GM21529 (cell line): ENCODE data around the gene TMEM178A.
"Not testable (repeated sequence)": the region's sequence is repeated elsewhere in the genome, so short reads cannot be mapped to it uniquely, and the experiment has no call there.

Experiments used
- ATAC-seq: cut with Tn5 transposase; IDR thresholded peaks from one replicate; pipeline ENCODE4 v1.9.1; 2021; ENCODE audit not compliant: unreplicated experiment

The TMEM178A gene

GRCh38 chr2:39647104-39647765 is 18.5 kb upstream of the TMEM178A start:
- ATAC-seq: no peak

GRCh38 chr2:39648580-39648979 is 17.1 kb upstream of the TMEM178A start:
- ATAC-seq: no peak

GRCh38 chr2:39649511-39649910 is 16.2 kb upstream of the TMEM178A start:
- no peak for ATAC-seq

DNA sequence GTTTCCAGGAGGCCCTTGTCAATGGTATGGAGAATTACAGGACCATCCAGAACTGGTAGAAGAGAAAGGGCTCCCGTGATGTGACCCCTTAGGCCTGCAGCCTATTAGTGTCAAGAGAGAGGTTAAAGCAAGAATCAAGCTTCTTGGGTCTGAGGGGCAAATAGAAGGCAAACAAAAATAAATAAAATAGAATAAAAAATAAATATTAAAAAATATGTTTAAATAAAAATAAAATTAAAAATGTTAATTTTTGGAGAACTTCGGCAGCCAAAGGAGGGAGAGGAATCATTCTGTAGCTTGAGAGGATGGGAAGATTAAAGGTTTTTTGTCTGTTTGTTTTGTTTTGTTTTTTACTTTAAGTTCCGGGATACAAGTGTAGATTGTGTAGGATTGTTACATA is 15.2 kb upstream of the TMEM178A start:
- no peak for ATAC-seq

DNA sequence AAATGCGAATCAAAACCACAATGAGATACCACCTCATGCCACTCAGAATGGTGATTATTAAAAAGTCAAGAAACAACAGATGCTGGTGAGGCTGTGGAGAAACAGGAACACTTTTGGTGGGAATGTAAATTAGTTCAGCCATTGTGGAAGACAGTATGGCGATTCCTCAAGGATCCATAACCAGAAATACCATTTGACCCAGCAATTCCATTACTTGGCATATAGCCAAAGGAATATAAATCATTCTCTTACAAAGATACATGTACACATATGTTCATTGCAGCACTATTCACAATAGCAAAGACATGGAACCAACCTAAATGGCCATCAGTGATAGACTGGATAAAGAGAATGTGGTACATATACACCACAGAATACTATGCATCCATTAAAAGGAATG is 9.5 kb upstream of the TMEM178A start:
- ATAC-seq: not testable (repeated sequence)

- no peak for ATAC-seq
Observed at GRCh38 chr2:39657287-39657937, 8.3 kb upstream of the TMEM178A start.

DNA sequence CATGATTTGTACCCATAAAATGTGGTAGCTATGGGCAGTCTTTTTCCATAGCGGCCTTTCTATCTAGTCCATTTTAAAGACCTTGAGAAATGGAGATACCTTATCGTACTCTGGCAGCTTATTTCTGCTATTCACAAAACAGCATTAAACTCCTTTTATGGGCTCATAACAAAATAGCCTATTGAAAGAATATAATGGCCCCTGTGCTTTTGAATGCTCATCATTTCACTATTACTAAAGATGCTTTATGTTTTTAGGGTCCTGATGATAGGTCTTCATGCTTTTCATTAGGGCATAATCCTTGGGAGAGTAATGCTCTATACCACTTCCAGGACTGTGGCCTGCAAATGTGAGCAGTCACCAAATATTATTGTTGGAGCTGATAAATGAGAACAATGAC is 7.3 kb upstream of the TMEM178A start:
- no peak for ATAC-seq

DNA sequence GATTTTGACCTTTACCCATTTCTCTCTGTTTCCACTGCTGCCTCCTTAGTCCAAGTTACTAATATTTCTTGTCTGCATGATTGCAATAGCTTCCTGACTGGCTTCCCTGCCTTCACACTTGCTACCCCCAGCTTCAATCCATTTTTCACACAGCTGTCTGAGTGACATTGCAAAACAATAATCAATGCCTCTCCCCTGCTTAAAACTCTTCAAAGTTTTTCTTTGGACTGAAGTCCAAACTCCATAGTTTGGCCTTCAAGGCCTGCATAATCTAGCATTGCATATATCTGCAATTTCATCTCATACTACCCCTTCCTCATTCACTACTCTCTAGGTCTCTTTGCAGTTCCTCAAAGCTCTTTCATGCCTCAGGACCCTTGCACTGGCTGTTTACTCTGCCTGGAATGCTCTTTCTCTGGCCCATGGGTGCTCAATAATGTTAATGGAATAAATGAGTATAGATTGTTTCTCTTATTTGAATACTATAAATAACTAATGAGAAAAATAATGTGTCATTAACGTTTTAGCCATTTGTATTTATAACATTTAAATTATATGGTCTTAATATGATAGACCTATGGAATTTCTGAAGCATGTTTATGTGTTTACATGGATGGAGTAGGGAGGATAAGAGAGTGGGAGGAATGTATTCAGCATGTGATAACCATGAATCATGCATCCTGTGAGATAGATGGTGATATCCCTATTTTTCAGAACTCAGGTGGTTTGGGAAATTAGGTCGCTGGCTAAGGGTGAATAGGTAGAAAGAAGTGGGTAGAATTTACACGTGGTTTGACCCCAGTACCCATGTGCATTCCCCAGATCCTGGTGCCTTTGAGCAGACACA is 5.7 kb upstream of the TMEM178A start:
- no peak for ATAC-seq

GRCh38 chr2:39660612-39661236 is 5.0 kb upstream of the TMEM178A start:
- no peak for ATAC-seq

DNA sequence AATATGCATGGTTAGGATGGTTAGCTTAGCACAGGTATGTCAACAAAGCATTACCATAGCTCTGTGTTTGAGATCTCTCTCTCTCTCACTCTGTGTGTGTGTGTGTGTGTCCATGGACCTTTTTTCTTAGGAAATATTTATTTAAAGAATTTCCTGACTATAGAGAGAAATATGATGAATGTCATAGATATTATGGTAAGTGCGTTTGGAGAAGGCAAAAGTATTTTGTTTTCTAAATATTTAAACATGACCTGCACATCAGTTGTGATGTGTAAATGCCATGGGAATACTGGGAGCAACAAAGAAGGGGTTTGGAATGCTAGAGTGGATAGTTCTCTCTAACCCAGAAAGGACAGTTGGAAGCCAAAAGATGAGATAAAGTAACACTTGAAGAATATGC is 3.9 kb upstream of the TMEM178A start:
- no peak for ATAC-seq

- no peak for ATAC-seq
Observed at GRCh38 chr2:39663187-39663930, 2.4 kb upstream of the TMEM178A start.

DNA sequence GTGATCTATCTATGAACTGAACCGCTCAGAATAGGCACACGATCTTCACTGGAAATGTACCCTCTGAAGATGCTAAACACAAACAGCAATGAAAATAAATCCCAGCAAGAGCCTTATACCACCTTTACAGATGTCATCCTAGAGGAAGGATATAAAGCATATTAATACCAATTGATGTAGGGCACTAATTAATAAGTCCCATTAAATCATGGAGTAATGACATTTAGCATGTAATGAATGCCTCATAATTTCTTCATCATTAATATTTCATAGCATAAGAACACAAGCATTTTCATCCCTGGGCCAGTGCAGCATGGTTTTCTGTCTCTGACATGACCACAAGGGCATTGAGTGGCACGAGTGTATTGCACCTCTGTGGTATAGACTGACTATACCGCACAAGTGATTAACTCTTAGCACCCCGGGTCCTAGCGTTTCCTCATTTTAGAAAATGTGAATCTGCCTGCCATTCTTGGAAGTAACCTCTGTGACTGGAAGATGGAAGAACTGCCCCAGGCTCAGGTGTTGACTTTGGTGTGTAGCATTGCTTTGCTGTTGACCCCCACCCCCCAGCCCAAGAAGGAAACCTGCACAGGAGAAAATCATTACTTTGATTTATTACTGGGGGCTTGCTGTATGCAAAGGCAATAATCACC is 1.4 kb upstream of the TMEM178A start:
- ATAC-seq: no peak

GRCh38 chr2:39664888-39665591 is 677 bp upstream of the TMEM178A start:
- ATAC-seq: no peak

DNA sequence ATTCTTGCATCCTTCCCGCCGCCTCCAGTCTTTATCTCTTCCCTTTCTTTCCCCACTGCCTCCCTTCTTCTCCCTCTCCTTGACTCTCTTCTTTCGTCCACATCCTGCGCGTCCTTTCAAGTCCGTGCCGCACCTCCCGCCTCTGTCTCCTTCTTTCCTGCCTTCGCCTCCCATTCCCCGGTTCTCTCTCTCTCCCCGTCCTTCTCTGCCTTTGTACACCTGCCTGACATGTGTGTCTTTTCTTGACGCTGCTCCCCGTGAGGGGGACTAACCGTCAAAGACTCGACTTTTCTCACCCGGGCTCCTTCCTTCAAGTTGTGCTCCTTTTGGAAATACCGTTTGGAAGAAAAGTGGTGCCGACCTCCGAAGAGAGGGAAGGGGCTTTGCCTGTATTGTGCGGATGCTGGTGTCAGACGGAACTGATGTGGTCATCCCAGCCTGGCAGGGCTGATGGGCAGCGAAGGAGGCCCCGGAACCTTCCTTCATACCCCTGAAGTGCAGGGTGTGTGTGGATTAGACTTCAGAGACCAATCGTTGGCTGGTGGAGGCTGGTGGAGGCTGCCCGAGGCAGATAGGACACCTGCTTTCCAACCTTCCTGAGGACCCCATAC is 879 bp downstream of the TMEM178A start:
- no peak for ATAC-seq

DNA sequence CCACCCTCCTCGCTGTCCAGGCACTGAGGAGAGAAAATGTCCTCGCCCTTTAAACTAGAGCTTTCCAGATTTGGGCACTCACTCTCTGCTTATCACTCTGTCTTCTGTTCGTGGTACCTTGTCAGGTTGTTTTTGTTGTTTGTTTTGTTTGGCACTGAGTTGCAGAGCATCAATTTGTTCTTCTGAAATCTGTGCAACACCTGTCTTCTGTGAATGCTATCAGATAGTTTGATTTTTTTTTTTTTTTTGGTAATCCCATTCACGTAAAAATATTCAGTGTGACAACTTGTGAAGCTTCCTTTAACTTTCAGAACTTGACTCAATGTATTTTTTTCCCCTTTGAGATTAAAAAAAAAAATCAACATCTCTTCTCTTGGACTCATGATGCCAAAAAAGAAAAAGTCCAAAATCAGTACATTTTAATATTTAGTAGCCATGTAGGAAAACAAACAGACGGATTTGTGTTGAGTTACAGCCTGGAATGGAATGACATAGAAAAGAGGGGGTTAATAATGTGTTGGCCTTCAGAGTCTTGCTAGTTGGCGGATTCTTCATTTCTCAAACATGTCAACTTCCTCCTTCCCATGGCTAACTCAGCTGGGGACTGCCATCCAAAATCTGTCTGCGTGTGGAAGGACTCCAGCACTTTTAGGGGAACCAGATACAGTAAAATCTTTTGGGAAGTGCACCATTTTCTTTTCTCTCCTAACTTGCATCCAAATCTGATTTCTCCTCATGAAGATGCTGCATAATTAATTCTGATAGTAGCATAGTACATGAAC is 1.6 kb downstream of the TMEM178A start:
- ATAC-seq: no peak

DNA sequence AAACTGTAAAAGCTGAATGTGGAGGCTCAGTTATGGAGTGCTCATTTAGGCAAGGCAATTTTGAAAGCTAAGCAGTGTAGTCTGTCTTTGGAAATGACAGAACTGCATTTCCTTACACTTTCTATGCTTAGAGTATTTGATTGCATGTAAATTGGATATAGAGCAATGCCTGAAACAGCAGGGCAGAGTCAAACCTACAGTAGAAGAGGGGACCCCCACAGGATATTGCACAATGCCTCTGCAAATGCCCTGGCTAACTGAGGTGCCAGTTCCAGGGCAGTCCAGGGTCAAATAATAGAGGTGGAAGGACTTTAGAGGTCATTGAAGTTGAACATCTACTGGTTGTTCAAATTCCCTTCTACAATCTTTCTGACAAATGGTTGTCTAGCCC is 2.2 kb downstream of the TMEM178A start:
- ATAC-seq: no peak

- ATAC-seq: no peak
Observed at GRCh38 chr2:39668576-39669080, 2.9 kb downstream of the TMEM178A start.

DNA sequence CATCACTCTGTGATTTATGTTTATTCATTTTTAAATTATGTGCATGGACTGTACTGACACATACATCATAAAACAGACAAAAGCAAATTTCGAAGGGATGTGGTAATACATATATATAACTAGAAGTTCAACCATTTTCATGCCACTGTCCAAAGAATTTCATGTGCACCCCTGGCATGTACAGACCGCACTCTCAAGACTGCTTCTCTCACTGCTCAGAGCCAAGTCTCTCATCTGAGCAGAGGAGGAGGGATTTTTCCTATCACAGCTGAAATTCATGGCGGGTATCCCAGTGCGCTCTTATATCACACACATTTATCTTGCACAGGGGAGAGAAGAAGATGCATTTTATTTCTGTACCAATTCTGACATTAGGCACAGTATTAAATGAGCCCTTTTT is 5.9 kb downstream of the TMEM178A start:
- no peak for ATAC-seq
